IMR-90 (cell line): ENCODE data around the gene PITPNM3. TPM values are rescaled to one million over a fixed set of nuclear protein-coding genes. Genes with fewer than 3 reads are reported as not detected.

Source experiments
- ATAC-seq: fragments of 200-7000 bp; cut with Tn5 transposase; 2 replicates; pipeline ENCODE4 v1.9.1; 2020; ENCODE audit warnings: low read depth, mild to moderate bottlenecking, moderate library complexity
- BruUV-seq: library from RNA; stranded (reverse); fragments of 400-500 nt; replicated peaks from 2 replicates; lab custom pipeline; 2021; lab: Mats Ljungman, UMichigan
- CTCF ChIA-PET: fragments of 300-600 bp; formaldehyde crosslinking; extraction: SDS; loops from one replicate; lab custom pipeline; 2021; ENCODE audit warnings: antibody characterized with exemption; lab: Yijun Ruan, JAX
- POLR2A ChIA-PET: fragments of 300-600 bp; sonication (Branson Sonifier 250); formaldehyde crosslinking; loops from one replicate; lab custom pipeline; 2022; ENCODE audit warnings: antibody characterized with exemption; ENCODE audit not compliant: unreplicated experiment; lab: Charles Lee
- DNase-seq: peaks from one replicate; pipeline ENCODE4 v3.0.0; 2013
- H2AFZ ChIP-seq: replicated peaks from 2 replicates; pipeline ENCODE3; 2013; ENCODE audit warnings: low read length, mild to moderate bottlenecking; ENCODE audit not compliant: poor library complexity
- H2AK5ac ChIP-seq: 2 replicates; pipeline ENCODE4 v1.6.1; 2013; ENCODE audit warnings: low read depth, low read length, inconsistent platforms
- H2AK9ac ChIP-seq: replicated peaks from 2 replicates; pipeline ENCODE3; 2013; ENCODE audit warnings: mild to moderate bottlenecking, low read depth, low read length, moderate library complexity; ENCODE audit not compliant: poor library complexity
- H2BK120ac ChIP-seq: 2 replicates; pipeline ENCODE4 v1.6.1; 2013; ENCODE audit warnings: low read depth, low read length, inconsistent platforms
- H2BK15ac ChIP-seq: 3 replicates; pipeline ENCODE4 v1.6.1; 2013; ENCODE audit warnings: low read depth, low read length, inconsistent platforms
- H2BK20ac ChIP-seq: 2 replicates; pipeline ENCODE4 v1.6.1; 2013; ENCODE audit warnings: low read depth, mild to moderate bottlenecking, inconsistent platforms, low read length, moderate library complexity
- H2BK5ac ChIP-seq: 2 replicates; pipeline ENCODE4 v1.6.1; 2013; ENCODE audit warnings: mild to moderate bottlenecking, low read depth, low read length, inconsistent platforms; ENCODE audit not compliant: poor library complexity, severe bottlenecking
- H3K14ac ChIP-seq: replicated peaks from 2 replicates; pipeline ENCODE4 v1.6.1; 2013; ENCODE audit warnings: low read depth, low read length, inconsistent platforms
- H3K18ac ChIP-seq: 2 replicates; pipeline ENCODE4 v1.6.1; 2013; ENCODE audit warnings: low read depth, low read length, control low read depth
- H3K23ac ChIP-seq: 2 replicates; pipeline ENCODE4 v1.6.1; 2013; ENCODE audit warnings: low read depth, low read length, inconsistent platforms
- H3K27ac ChIP-seq: 2 replicates; pipeline ENCODE4 v1.5.1; 2013; ENCODE audit warnings: mild to moderate bottlenecking, control low read depth, low read length; ENCODE audit not compliant: insufficient read depth
- H3K27me3 ChIP-seq: 2 replicates; pipeline ENCODE4 v1.6.1; 2013; ENCODE audit warnings: low read length; ENCODE audit not compliant: control insufficient read depth, insufficient read depth
- H3K36me3 ChIP-seq: 2 replicates; pipeline ENCODE4 v1.6.1; 2013; ENCODE audit warnings: low read length, mixed read lengths; ENCODE audit not compliant: control insufficient read depth, insufficient read depth
- H3K4ac ChIP-seq: 2 replicates; pipeline ENCODE4 v1.6.1; 2013; ENCODE audit warnings: low read depth, low read length, inconsistent platforms
- H3K4me1 ChIP-seq: 2 replicates; pipeline ENCODE4 v1.6.1; 2013; ENCODE audit warnings: low read length, mixed read lengths; ENCODE audit not compliant: control insufficient read depth, insufficient read depth
- H3K4me2 ChIP-seq: 2 replicates; pipeline ENCODE4 v1.6.1; 2013; ENCODE audit warnings: low read depth, mild to moderate bottlenecking, control low read depth, low read length, moderate library complexity
- H3K4me3 ChIP-seq: 2 replicates; pipeline ENCODE4 v1.5.1; 2013; ENCODE audit warnings: low read depth, mild to moderate bottlenecking, control low read depth, low read length, moderate library complexity; ENCODE audit not compliant: insufficient read depth
- H3K56ac ChIP-seq: 2 replicates; pipeline ENCODE4 v1.6.1; 2013; ENCODE audit warnings: low read length, inconsistent platforms; ENCODE audit not compliant: insufficient read depth; ENCODE audit errors: extremely low read depth
- H3K79me1 ChIP-seq, 2 experiments: 2 replicates each; pipeline ENCODE4 v1.6.1; 2013; ENCODE audit warnings: low read length in 2 of 2, inconsistent platforms in 1 of 2, low read depth in 1 of 2
- H3K9ac ChIP-seq: 2 replicates; pipeline ENCODE4 v1.6.1; 2013; ENCODE audit warnings: low read depth, low read length, control low read depth
- H3K9me1 ChIP-seq: 2 replicates; pipeline ENCODE4 v1.6.1; 2013; ENCODE audit warnings: low read length, inconsistent platforms; ENCODE audit not compliant: insufficient read depth
- H3K9me3 ChIP-seq: 2 replicates; pipeline ENCODE4 v1.6.1; 2013; ENCODE audit warnings: low read length; ENCODE audit not compliant: control insufficient read depth, insufficient read depth
- H4K20me1 ChIP-seq: 2 replicates; pipeline ENCODE4 v1.6.1; 2013; ENCODE audit warnings: low read length, inconsistent platforms; ENCODE audit not compliant: insufficient read depth
- H4K5ac ChIP-seq: 2 replicates; pipeline ENCODE4 v1.6.1; 2013; ENCODE audit warnings: mild to moderate bottlenecking, low read depth, low read length, control low read depth
- H4K8ac ChIP-seq, 2 experiments: 2 replicates each; pipeline ENCODE4 v1.6.1; 2013; ENCODE audit warnings: low read depth in 2 of 2, low read length in 2 of 2, control low read depth in 1 of 2, inconsistent platforms in 1 of 2
- H4K91ac ChIP-seq: 2 replicates; pipeline ENCODE4 v1.6.1; 2013; ENCODE audit warnings: low read depth, low read length, inconsistent platforms; ENCODE audit not compliant: insufficient read depth
- BHLHE40 ChIP-seq: fragments of 150-350 bp; IDR thresholded peaks from 2 replicates; pipeline ENCODE4 v1.6.1; 2016; ENCODE audit warnings: mild to moderate bottlenecking, low read depth, low read length
- CTCF ChIP-seq: conservative IDR thresholded peaks from 2 replicates; pipeline ENCODE4 v1.5.1; 2012; ENCODE audit warnings: mild to moderate bottlenecking, low read depth, low read length, improper control_type of control experiment
- ELK1 ChIP-seq: fragments of 150-350 bp; IDR thresholded peaks from 2 replicates; pipeline ENCODE4 v1.6.1; 2016; ENCODE audit warnings: low read depth, mild to moderate bottlenecking, low read length, moderate library complexity, borderline replicate concordance
- FOS ChIP-seq: fragments of 150-350 bp; IDR thresholded peaks from 2 replicates; pipeline ENCODE4 v1.6.1; 2016; ENCODE audit warnings: low read depth, low read length
- MAFK ChIP-seq: IDR thresholded peaks from 2 replicates; pipeline ENCODE4 v1.6.1; 2012; ENCODE audit warnings: low read depth, low read length, improper control_type of control experiment
- MAZ ChIP-seq: IDR thresholded peaks from 2 replicates; pipeline ENCODE4 v1.6.1; 2012; ENCODE audit warnings: low read depth, mild to moderate bottlenecking, low read length, improper control_type of control experiment, moderate library complexity, borderline replicate concordance
- POLR2A ChIP-seq: IDR thresholded peaks from 2 replicates; pipeline ENCODE4 v1.6.1; 2012; ENCODE audit warnings: mild to moderate bottlenecking, low read depth, low read length
- RCOR1 ChIP-seq: IDR thresholded peaks from 2 replicates; pipeline ENCODE4 v1.6.1; 2012; ENCODE audit warnings: mild to moderate bottlenecking, low read length, improper control_type of control experiment; ENCODE audit not compliant: insufficient replicate concordance
- USF2 ChIP-seq: fragments of 150-350 bp; IDR thresholded peaks from 2 replicates; pipeline ENCODE4 v1.6.1; 2017; ENCODE audit warnings: mild to moderate bottlenecking, antibody characterized with exemption, low read length, low read depth
- WGBS, 2 experiments: methylation state at CpG; one replicate each; pipeline versions ENCODE4 v1.1.5 to v1.1.7; 2013; ENCODE audit warnings: missing lambda C conversion rate in 2 of 2; ENCODE audit not compliant: insufficient read length in 1 of 2; ENCODE audit errors: extremely low coverage in 2 of 2; 5-methylcytosine and 5-hydroxymethylcytosine counted together
- dilution Hi-C: fragments of 300-500 bp; cut with HindIII; formaldehyde crosslinking; loops from one replicate; pipeline ENCODE4 v1.14.3; 2018; ENCODE audit warnings: low sequenced_read_pairs; ENCODE audit not compliant: unreplicated experiment
- in situ Hi-C: fragments of 300-500 bp; cut with MboI; formaldehyde crosslinking; loops from 3 replicates; pipeline ENCODE4 v1.14.3; 2019; ENCODE audit warnings: low sequenced_read_pairs, inconsistent platforms, mixed read lengths
- intact Hi-C: fragments of 100-400 bp; cut with micrococcal nuclease; formaldehyde crosslinking; loops from 2 replicates; pipeline ENCODE4 v1.10.0; 2022
- polyA plus RNA-seq, 3 experiments: library from polyadenylated mRNA; depleted of rRNA; stranded (reverse); fragments of >200 nt; gene quantifications; 2 replicates each; pipeline ENCODE4 v1.2.3, GENCODE V29; 2012; ENCODE audit warnings: low replicate concordance in 1 of 3
- total RNA-seq: library from RNA; depleted of rRNA; stranded (reverse); fragments of >200 nt; gene quantifications from 2 replicates; pipeline ENCODE4 v1.2.3, GENCODE V29; 2012

The PITPNM3 gene
- total and polyA plus RNA-seq, 2 of the 4 experiments (the other 2 are of a cell fraction) = 0.54 to 1.7 TPM

- peak overlapping the region; percentile 37 for H2BK5ac ChIP-seq
- TF ChIP-seq BHLHE40 (peak; percentile 31; the same call in 1 of the 2 replicates), RCOR1 (peak; percentile 72), ELK1 (no peak), FOS (peak; percentile 78), MAZ (peak; percentile 58; the same call in 1 of the 2 replicates), MAFK (no peak), CTCF (no peak), POLR2A (no peak), USF2 (no peak)
- no peak overlapping the region for H3K4me3 ChIP-seq
- H3K4me1 ChIP-seq = peaks cover 33% of the 10 kb centered on the region
- intact Hi-C loops (no loop called here), in situ Hi-C loops (no loop called here), dilution Hi-C loops (no loop called here)
- H2BK15ac ChIP-seq = 0 out of 3 replicates have a peak overlapping the region, but pooled peaks have one; percentile 15
- no peak overlapping the region for H3K9ac ChIP-seq
- POLR2A ChIA-PET = no interaction called here
- H2BK20ac ChIP-seq = 0 out of 2 replicates have a peak overlapping the region, but pooled peaks have one; percentile 76
- no peak overlapping the region for H2AK9ac ChIP-seq
- peak overlapping the region; percentile 62; the same call in 1 of the 2 replicates for H3K4ac ChIP-seq
- no CpG with 5 or more reads among the region's 7 CpGs for WGBS, 2 experiments
- H3K14ac ChIP-seq = no peak overlapping the region
- H3K27ac ChIP-seq = no peak overlapping the region
- no peak overlapping the region for H3K56ac ChIP-seq
- CTCF ChIA-PET = no interaction called here
- no peak overlapping the region for H4K5ac ChIP-seq
- ATAC-seq (peak; percentile 84), DNase-seq (peak; percentile 85)
- no peaks in the 10 kb centered on the region for H3K36me3 ChIP-seq
- H2AK5ac ChIP-seq = no peak overlapping the region
- no TSS peak for BruUV-seq
- H3K79me1 ChIP-seq = no peaks in the 10 kb centered on the region
- no peaks in the 10 kb centered on the region for H3K9me3 ChIP-seq
- H3K4me2 ChIP-seq = no peak overlapping the region
- peaks cover 33% of the 10 kb centered on the region for H3K9me1 ChIP-seq
- peak overlapping the region; percentile 55; the same call in 1 of the 2 replicates for H2BK120ac ChIP-seq
- H4K91ac ChIP-seq = no peak overlapping the region
- H2AFZ ChIP-seq = peak overlapping the region; percentile 2
- no peaks in the 10 kb centered on the region for H4K20me1 ChIP-seq
- H3K18ac ChIP-seq = no peak overlapping the region
- no peak overlapping the region for H3K23ac ChIP-seq
- peak overlapping the region in 1 of 2 experiments; percentile 64; a peak in 1 of 4 replicates for H4K8ac ChIP-seq
- H3K27me3 ChIP-seq = no peaks in the 10 kb centered on the region
Measured at GRCh38 chr17:6507535-6507934, 48.8 kb downstream of the PITPNM3 start.
